ENCODE measurements around the gene UGT1A4.
"Not testable (repeated sequence)": the region's sequence is repeated elsewhere in the genome, so short reads cannot be mapped to it uniquely, and the experiment has no call there.

UGT1A4 gene

GRCh38 chr2:233750689-233751088 lies 32.2 kb downstream of the UGT1A4 start:
- DNase-seq (ENCODE audit: low spot score): not testable (repeated sequence)

DNA sequence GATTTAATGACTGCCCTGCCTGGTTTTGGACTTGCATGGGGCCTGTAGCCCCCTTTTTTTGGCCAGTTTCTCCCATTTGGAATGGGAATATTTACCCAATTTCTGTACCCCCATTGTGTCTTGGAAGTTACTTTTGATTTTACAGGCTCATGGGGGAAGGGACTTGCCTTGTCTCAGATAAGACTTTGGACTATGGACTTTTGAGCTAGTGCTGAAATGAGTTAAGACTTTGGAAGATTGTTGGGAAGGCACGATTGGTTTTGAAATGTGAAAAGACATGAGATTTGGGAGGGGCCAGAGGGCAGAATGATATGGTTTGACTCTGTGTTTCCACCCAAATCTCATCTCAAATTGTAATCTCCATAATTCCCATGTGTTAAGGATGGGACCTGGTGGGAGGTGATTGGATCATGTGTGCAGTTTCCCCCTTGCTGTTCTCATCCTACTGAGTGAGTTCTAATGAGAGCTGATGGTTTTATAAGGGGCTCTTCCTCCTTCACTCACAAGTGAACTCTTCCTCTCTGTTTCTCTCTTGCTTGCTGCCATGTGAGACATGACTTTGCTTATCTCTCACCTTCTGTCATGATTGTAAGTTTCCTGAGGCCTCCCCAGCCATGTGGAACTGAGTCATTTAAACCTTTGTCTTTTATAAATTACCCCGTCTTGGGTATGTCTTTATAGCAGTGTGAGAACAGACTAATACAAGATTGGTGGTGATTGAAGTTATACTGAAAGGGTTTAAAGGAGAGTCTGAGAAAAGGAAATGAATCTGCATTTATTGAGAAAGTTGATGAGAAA lies 32.9 kb downstream of the UGT1A4 start:
- DNase-seq (ENCODE audit: low spot score): not testable (repeated sequence)

DNA sequence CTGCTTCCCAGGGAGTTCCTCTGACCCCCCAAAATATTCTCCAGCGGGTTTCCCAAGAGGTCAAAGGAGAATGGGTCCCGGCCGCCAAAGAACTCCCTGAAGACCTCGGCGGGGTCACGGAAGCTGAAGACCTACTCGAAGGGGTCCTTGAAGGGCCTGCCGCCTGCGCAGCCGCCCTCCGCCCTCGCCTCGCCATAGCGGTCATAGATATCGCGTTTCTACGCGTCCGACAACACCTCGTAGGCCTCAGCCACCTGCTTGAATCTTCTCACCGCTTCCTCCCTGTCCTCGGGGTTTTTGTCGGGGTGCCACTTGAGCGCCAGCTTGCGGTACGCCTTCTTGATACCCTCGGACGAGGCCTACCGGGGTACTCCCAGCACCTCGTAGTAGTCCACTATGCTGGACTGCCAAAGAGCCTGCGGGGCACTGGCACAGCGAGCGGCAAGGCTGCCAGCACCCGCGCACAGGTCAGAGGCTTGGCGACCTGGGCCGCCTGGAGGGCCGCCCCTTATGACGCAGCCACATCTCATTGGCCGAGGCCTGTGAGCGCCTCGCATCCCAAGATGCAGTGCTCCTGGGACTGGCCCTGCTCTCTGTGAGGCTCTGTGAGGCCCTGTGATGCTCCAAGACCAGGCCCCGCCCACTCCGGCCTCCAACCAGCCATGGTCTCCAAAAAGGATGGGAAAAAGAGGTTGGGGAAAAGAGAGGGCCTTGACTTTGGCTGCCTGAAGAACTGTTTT lies 36.5 kb downstream of the UGT1A4 start:
- no peak for DNase-seq (ENCODE audit: low spot score)

DNA sequence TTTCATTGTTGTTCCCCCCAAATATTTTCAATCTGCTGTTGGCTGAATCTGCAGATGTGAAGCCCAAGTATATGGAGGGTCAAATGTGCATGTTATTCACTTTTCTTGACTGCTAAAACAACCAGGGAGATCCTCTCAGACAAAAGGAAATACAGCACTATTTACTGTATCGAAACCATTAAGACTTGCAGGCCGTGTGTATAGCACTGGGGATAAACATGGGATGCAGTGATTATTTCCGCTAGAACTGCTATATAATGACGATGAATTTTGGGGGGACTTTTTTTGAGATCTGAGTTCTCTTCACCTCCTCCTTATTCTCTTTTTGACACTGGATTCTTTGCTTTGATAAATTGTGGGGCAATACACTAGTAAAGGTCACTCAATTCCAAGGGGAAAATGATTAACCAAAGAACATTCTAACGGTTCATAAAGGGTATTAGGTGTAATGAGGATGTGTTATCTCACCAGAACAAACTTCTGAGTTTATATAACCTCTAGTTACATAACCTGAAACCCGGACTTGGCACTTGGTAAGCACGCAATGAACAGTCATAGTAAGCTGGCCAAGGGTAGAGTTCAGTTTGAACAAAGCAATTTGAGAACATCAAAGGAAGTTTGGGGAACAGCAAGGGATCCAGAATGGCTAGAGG lies 38.0 kb downstream of the UGT1A4 start:
- DNase-seq (ENCODE audit: low spot score): no peak

DNA sequence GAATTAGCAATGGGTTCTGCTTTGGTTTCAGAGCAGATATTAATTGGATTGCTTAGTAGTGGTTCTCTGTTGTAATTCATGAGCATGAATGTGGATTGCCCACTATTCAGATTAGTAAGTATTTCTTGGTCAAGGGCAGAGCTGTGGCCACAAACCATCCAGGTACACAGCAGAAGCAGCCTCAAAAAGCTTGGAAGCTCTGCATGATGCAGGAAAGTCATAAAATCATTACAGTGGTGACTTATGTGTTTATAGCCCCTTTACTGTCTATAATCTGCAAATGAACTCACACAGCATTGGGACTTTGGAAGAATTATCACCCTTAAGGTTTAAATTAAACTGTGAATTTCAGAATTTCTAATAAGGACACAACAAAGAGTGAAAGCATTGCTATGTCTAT lies 39.6 kb downstream of the UGT1A4 start:
- no peak for DNase-seq (ENCODE audit: low spot score)

GRCh38 chr2:233758849-233759248 lies 40.3 kb downstream of the UGT1A4 start:
- DNase-seq (ENCODE audit: low spot score): no peak

- no peak for DNase-seq (ENCODE audit: low spot score)
Measured at GRCh38 chr2:233760043-233760442, 41.5 kb downstream of the UGT1A4 start, which contains the start of gene UGT1A1. Gene UGT1A1, plus strand, starts transcription at chr2:233760270. Its CDS starts 18 bp downstream, at chr2:233760288.

DNA sequence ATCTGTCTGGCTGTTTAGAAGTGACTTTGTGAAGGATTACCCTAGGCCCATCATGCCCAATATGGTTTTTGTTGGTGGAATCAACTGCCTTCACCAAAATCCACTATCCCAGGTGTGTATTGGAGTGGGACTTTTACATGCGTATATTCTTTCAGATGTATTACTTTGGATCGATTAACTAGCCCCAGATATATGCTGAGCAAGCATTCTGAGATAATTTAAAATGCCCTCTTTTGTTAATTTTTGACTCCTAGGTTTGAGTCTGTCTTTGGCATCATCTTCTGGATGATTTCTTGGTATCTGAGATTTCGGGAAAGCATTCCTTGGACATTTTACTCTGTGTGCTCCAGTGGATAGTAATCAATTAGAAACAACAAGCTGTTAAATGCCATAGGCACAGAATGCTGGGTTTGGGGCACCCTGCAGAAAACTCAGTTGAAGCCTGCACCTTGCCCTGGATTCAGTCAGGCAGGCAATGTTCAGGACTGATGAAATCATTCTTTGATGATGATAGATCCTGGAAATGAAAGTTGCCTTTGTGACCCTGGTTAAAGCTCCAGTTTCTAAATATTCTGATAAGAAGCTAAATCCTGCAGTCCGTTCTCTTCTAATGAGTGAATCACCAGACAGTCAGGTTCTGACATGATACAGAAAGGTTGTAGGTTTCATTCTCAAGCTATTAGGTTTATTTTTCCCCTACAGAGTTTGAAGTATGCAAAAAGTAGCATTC lies 42.7 kb downstream of the UGT1A4 start:
- DNase-seq (ENCODE audit: low spot score): no peak

- no peak for DNase-seq (ENCODE audit: low spot score)
Measured at GRCh38 chr2:233764264-233764663, 45.7 kb downstream of the UGT1A4 start.

- DNase-seq (ENCODE audit: low spot score): no peak
Measured at GRCh38 chr2:233764761-233765160, 46.2 kb downstream of the UGT1A4 start.

DNA sequence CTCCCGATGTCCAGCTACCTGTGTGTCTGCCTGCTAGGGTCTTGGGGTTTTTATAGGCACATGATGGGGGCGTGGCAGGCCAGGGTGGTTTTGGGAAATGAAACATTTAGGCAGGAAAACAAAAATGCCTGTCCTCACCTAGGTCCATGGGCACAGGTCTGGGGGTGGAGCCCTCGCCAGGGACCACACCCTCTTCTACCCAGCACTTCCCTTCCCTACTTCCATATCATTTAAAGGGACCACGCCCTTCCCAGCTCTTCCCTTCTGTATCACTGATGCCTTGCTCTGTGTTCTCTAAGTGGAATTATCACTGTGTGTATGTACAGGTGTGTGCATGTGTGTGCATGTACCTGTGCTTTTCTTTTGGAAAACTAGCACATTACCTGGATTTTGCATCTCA lies 47.9 kb downstream of the UGT1A4 start:
- DNase-seq (ENCODE audit: low spot score): no peak

- no peak for DNase-seq (ENCODE audit: low spot score)
Measured at GRCh38 chr2:233768076-233768475, 49.5 kb downstream of the UGT1A4 start.

DNA sequence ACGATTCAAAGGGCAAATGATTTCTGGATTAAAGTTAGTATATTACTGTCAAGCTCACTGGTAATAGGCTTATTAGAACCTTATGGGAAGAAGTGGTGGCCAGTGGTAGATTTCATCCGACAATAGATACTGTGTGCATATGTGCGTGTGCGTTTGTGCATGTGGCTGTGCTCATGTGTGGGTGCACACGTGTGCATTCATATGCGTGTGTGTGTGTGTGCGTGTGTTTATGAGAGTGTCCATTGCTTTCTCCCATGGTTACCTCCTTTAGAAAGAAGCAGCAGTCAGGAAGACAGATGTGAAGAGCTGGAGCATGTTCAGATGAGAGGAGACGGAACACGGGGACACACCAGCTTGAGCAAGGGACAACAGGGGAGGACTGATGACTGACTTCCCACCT lies 50.7 kb downstream of the UGT1A4 start:
- no peak for DNase-seq (ENCODE audit: low spot score)

GRCh38 chr2:233772153-233772552 lies 53.6 kb downstream of the UGT1A4 start:
- DNase-seq (ENCODE audit: low spot score): no peak

DNA sequence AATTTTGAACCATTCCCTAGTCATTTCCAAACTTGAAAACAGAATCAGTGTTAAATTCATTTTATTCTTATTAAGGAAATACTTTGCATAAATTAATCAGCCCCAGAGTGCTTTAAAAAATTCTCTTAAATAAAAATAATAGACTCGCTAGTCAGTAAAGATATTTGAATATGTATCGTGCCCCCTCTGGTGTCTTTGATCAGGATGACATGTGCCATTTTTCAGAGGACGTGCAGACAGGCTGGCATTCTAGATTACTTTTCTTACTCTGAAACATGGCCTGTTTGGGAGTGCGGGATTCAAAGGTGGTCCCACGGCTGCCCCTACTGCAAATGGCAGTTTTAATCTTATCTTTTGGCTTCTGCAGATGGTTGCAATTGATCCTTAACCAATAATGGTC lies 54.0 kb downstream of the UGT1A4 start:
- DNase-seq (ENCODE audit: low spot score): no peak

DNA sequence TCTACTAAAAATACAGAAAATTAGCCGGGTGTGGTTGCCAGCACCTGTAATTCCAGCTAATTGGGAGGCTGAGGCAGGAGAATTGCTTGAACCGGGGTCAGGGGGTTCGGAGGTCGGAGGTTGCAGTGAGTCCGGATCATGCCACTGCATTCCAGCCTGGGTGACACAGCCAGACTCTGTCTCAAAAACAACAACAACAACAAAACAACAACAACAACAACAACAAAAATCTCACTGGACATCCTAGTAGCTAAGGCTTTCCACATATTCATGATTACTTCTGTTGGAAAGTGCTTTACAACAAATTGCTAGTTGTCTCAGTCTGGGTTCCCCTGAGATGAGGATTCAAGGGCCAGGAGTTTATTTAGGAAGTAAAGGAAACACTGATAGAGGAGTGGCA lies 55.3 kb downstream of the UGT1A4 start:
- no peak for DNase-seq (ENCODE audit: low spot score)

DNA sequence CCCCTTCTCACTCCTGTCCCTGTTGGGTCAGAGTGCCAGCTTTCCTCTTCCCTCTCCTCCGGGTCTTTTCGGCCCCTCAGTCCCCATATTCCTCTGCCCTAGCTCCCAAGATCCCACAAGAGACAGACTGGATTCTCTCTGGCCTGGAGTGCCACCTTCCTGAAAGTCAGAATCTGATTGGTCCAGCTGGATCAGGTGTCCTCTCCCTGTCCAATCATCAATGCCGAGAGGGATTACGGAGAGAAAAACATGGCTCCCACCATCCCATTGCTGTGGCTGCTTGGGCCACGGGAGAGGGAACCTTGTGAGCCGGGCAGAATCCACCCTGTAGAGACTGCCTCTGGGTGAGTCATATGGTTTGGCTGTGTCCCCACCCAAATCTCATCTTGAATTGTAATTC lies 56.9 kb downstream of the UGT1A4 start:
- DNase-seq (ENCODE audit: low spot score): no peak

GRCh38 chr2:233778030-233778429 lies 59.5 kb downstream of the UGT1A4 start, which contains the start of gene MROH2A:
Gene MROH2A, plus strand, starts transcription at chr2:233778330. Its CDS starts 1,029 bp downstream, at chr2:233779359.
- DNase-seq (ENCODE audit: low spot score): no peak

DNA sequence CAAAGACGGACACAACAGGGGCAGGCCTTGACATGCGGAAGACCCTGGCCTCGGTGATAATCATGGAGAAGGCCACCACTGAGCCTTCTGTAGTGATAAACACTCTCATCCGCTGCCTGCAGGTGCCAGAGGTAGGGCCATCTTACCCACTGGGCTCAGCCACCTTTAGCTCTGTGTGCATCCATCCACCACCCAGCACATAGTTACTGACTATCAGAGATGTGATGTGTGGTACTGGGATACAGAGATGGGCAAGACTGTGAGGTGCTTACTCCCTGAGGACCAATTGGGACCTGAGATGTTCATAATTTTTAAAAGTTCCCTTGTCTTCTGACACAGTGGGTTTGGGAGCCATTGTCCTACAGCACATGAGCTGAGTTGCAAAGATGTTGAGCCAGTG lies 61.2 kb downstream of the UGT1A4 start:
- DNase-seq (ENCODE audit: low spot score): no peak

DNA sequence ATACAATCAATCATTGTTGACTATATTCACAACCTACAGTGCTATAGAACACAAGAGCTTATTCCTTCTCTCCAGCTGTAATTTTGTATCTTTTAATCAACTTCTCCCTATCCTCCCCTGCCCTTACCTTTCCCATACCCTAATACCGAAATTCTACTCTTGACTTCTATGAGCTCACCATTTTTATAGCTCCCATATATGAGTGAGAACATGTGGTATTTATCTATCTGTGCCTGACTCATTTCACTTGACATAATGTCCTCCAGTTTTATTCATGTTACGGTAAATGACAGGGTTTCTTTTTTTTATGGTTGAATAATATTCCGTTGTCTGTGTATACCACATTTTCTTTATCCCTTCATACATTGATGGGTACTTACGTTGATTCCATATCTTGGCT lies 62.2 kb downstream of the UGT1A4 start:
- DNase-seq (ENCODE audit: low spot score): no peak

- no peak for DNase-seq (ENCODE audit: low spot score)
Measured at GRCh38 chr2:233789554-233789953, 71.0 kb downstream of the UGT1A4 start.

Measured in CD4-positive, alpha-beta T cell treated with Interleukin-6 at 100 ng/mL for 8 hours (primary cell).